GM18499 (cell line): ENCODE measurements around the gene PPFIBP2.

ENCODE experiments used
- ATAC-seq: cut with Tn5 transposase; IDR thresholded peaks from one replicate; pipeline ENCODE4 v1.9.1; 2021; ENCODE audit warnings: moderate number of reproducible peaks; ENCODE audit not compliant: insufficient read depth, unreplicated experiment

Gene PPFIBP2

GRCh38 chr11:7593481-7593880 is 79.7 kb downstream of the PPFIBP2 start:
- ATAC-seq, result no peak

DNA sequence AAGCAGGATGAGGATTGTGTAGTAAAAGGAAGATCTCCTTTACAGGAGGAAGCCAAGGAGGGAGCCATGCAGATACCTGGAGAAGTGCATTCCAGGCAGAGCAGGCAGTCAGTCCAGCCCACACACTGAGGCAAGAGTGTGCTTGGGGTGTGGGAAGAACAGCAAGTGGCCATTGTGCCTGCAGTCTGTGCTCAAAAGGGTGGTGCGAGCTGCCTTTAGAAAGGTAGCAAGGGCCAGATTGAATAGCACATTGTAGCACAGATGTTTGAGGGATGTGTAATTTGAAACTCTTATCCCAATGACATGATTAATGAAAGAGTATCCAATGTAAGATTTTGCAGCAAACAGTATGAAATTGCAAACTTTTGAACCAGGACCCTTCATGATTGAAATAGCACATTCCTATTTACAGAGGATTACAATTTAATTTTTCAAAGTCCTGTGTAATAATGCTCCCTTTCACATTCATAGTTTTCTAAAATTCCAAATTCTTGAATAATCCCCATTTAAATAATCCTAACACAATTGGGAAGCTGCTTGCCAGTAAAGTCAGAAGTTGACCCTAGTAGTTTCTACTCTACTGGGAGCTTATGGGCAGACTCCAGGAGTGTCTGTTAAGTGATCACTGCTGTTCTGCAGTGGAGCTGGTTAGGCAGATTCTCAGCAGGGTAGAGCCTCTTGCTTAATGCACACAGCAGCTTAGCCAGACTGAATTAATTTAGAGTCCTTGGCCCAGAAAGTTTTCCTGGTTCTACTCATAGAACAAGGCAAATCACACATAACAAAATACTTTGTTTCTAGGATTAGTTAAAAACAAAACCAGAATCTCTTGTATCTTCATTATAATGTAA is 81.4 kb downstream of the PPFIBP2 start:
- ATAC-seq, result no peak

GRCh38 chr11:7595951-7596350 is 82.2 kb downstream of the PPFIBP2 start:
- ATAC-seq, result no peak

- no peak for ATAC-seq
Measured at GRCh38 chr11:7596975-7597391, 83.2 kb downstream of the PPFIBP2 start.

DNA sequence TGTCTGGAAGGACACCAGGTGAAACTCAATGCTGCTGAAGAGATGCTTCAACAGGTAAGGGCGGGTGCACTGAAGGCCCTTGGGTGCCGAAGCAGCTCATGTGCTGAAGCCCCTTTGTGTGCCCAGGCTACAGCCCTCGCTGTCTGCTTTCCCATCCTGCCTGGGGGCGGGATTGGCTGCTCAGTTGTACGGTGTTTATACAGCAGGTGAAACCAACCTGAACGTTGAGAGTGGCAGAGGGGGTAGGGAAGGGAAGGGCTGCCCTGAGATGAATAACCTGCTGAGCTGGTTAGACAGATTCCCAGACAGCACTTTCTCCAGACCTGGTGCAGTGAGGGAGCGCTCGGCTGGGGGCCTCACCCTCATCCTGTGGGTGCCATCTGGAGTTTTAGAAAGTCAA is 83.8 kb downstream of the PPFIBP2 start:
- no peak for ATAC-seq

DNA sequence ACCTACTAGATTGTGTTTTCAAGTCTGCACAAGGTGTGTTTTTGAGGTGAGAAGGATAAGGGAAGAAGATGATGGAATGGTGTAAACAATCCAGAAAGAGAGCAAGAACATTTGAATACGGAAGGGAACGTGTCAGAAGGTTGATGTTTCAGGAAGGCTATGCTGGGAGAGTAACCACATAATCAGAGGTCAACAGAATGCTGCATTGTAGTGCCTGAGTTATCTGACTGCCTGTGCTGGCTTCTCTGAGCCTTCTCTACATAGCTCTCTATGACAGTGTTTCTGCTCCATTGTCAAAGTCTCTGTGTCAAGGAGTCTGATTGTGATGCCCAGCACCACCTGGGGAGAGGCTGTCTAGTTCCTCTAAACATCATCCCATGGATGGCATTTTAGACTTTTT is 85.4 kb downstream of the PPFIBP2 start:
- no peak for ATAC-seq

- no peak for ATAC-seq
Measured at GRCh38 chr11:7600205-7600775, 86.5 kb downstream of the PPFIBP2 start.

- ATAC-seq, result no peak
Measured at GRCh38 chr11:7603031-7603781, 89.4 kb downstream of the PPFIBP2 start.

- ATAC-seq, result no peak
Measured at GRCh38 chr11:7604331-7604955, 90.6 kb downstream of the PPFIBP2 start.

DNA sequence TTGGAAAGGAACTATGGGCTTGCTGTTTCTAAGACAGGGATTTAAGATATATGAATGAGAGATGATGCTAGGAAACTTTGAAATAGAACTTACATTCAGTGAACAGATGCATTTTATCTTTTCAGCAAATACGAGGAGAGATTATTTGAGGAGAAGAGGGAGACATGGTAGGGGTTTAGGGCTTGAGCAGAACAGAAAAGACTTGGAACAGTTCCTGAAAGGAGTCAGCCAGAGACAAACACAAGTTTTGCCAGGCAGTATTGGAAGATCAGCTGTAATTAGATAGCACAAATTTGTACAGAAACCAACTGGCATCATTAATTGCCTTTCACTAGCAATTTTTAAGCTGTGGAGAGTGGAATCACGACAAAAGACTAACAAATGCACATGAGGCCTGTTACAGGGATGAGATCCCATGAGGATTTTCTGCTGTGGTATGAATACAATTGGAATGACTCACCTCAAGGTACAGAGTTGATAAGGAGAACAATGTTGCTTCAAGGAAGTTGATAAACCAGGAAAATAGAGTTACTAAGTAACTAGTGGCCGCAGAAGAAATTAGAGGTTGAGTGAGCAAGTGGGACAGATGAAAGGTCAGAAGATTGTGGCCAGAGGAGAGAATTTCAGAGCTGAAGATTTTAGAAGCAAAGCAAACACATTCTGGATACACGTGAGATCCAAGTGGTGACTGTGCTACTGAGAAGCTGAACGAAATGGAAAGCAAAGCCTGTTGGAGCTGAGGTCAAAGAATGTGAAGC is 91.6 kb downstream of the PPFIBP2 start:
- no peak for ATAC-seq

GRCh38 chr11:7606496-7606895 is 92.7 kb downstream of the PPFIBP2 start:
- ATAC-seq, result no peak

GRCh38 chr11:7609015-7609414 is 95.2 kb downstream of the PPFIBP2 start:
- no peak for ATAC-seq

GRCh38 chr11:7609521-7609920 is 95.7 kb downstream of the PPFIBP2 start:
- ATAC-seq, result no peak

DNA sequence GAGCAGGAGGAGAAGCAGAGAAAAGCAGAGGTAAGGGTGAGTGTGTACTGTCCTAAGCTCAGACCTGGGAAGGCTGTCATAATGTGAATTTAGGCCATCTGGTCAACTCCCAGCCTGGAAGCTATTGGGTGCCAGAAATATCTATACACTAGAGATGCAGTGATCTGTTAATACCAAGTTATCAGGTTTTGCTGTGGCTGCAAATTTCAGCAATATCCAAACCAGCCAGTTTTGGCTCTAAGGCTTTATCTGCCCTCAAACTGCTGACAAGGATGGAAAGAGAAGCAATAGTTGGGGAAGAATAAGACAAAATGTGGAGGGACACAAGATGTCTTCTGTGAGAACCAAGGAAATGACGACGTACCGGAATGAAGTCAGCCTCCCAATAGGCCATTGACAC is 96.6 kb downstream of the PPFIBP2 start:
- no peak for ATAC-seq

DNA sequence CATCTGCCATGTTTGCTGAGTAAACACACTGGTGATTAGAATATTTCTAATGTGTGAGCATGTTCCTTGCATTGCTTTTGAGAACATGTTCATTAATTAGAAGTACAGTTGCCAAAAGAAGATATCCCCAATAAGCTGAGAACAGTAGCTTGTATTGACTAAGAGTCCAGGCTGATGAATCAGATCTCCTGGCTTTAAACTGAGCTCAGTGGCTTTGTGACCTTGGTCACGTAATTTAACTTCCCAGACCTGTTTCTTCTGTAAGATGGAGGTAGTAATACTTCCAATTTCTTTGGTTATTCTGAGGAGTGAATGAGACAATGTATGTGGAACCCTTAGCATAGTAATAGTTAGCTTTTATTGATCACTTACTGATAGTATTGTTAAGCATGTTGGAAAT is 97.6 kb downstream of the PPFIBP2 start:
- no peak for ATAC-seq

GRCh38 chr11:7612056-7612660 is 98.4 kb downstream of the PPFIBP2 start:
- no peak for ATAC-seq

GRCh38 chr11:7612661-7613393 is 99.0 kb downstream of the PPFIBP2 start:
- ATAC-seq, result no peak

- ATAC-seq, result no peak
Measured at GRCh38 chr11:7613394-7613720, 99.6 kb downstream of the PPFIBP2 start.

- no peak for ATAC-seq
Measured at GRCh38 chr11:7614656-7615055, 100.9 kb downstream of the PPFIBP2 start.
